Adrenal gland (tissue), 19 donors: Measurements from ENCODE around the gene RNF25. TPM values are rescaled to one million over a fixed set of nuclear protein-coding genes. Genes with fewer than 3 reads are reported as not detected.

ENCODE experiments used
- DNase-seq, 7 donors: peaks; one replicate each; pipeline ENCODE4 v3.0.0-alpha.2; 2019 to 2020
- H3K27ac ChIP-seq, 5 donors: fragments of 200-600 bp; sonication (generic) in 4 of 5; 1 replicate in 3 of 5; 2 replicates in 2 of 5; pipeline versions ENCODE4 v1.5.1 to v1.8.0; 2016 to 2020; ENCODE audit warnings: mild to moderate bottlenecking in 1 of 5
- H3K27me3 ChIP-seq: fragments of 200-600 bp; 2 replicates; pipeline ENCODE4 v1.8.0; 2021
- H3K36me3 ChIP-seq, 2 donors: fragments of 200-600 bp; replicated peaks in 1 of 2; 1 replicate in 1 of 2; 2 replicates in 1 of 2; pipeline versions ENCODE4 v1.5.1 to v1.8.0; 2018 to 2022
- H3K4me1 ChIP-seq, 2 donors: fragments of 200-600 bp; replicated peaks in 1 of 2; 1 replicate in 1 of 2; 2 replicates in 1 of 2; pipeline versions ENCODE4 v1.5.1 to v1.8.0; 2018 to 2021
- H3K4me3 ChIP-seq, 4 donors: fragments of 200-600 bp; sonication (generic) in 3 of 4; one replicate each; pipeline ENCODE4 v1.5.1; 2016 to 2018
- H3K9me3 ChIP-seq, 3 donors: fragments of 200-600 bp; sonication (generic) in 1 of 3; replicated peaks in 1 of 3; 1 replicate in 2 of 3; 2 replicates in 1 of 3; pipeline versions ENCODE4 v1.5.1 to v1.8.0; 2016 to 2021
- CTCF ChIP-seq, 6 experiments: fragments of 450-650 bp in 4 of 6; fragments of 200-600 bp in 2 of 6; sonication (generic) in 1 of 6; IDR thresholded peaks; 1 replicate in 5 of 6; 2 replicates in 1 of 6; pipeline versions ENCODE4 v1.5.1 to v1.8.0; 2016 to 2021; ENCODE audit warnings: antibody characterized with exemption in 6 of 6, mild to moderate bottlenecking in 2 of 6, moderate library complexity in 1 of 6
- POLR2A ChIP-seq, 2 donors: fragments of 450-650 bp; IDR thresholded peaks; one replicate each; pipeline ENCODE4 v1.6.1; 2017; ENCODE audit warnings: antibody characterized with exemption in 2 of 2, mild to moderate bottlenecking in 2 of 2, moderate library complexity in 1 of 2
- WGBS, 4 donors: extraction: QIAGEN DNeasy Blood & Tissue Kit in 2 of 4; methylation state at CpG; one replicate each; pipeline versions ENCODE4 v1.1.5 to v1.1.7; 2013 to 2017; 5-methylcytosine and 5-hydroxymethylcytosine counted together
- intact Hi-C, 2 donors: fragments of 100-400 bp; cut with DNase I; formaldehyde crosslinking; loops; one replicate each; pipeline versions ENCODE4 v1.14.1 to v1.15.0; 2022 to 2023
- long read RNA-seq, 10 donors: library from polyadenylated mRNA in 3 of 10; unstranded in 2 of 10; stranded (forward) in 1 of 10; transcript quantifications; one replicate each; pipeline ENCODE4 v2.0.0 and lab custom pipeline, GENCODE V29; 2021 to 2026
- polyA plus RNA-seq, 3 donors: library from polyadenylated mRNA; stranded (reverse); fragments of 200-250 nt in 2 of 3; fragments of 350-450 nt in 1 of 3; fragmentation: Illumina TruSeq in 1 of 3; extraction: RNeasy Lipid Tissue Mini Kit (QIAGEN cat#74804) in 1 of 3; gene quantifications; one replicate each; pipeline ENCODE4 v1.2.3, GENCODE V29; 2013 to 2014
- total RNA-seq, 9 donors: library from RNA; depleted of rRNA in 4 of 9; stranded (reverse); fragments of >200 nt in 4 of 9; fragments of 120-200 nt in 1 of 9; fragmentation: NEBNext Ultra II Directional in 1 of 9; extraction: Animal tissue kit (Norgen Biotek cat#: 25700) in 1 of 9; gene quantifications; one replicate each; pipeline versions ENCODE4 v1.1.0 to v1.2.4, GENCODE V29; 2013 to 2023
- donor health status: healthy with polysubstance abuse.
- donor health status: Bipolar disorder and iron deficiency.
- donor health status: DM: yes; HTN: yes; CAD: no.
- donor health status: DM: no; HTN: no; CAD: no.
- donor health status: DM: no; HTN: no; CAD: no.
- donor health status: DM: yes; HTN: yes; CAD: no.

Gene RNF25
- total RNA-seq (10 to 100 TPM; 19.7 to 45.6 (median 24.7) TPM), polyA plus RNA-seq (10 to 100 TPM; 49.1 to 70.4 (median 58.4) TPM)
- long read RNA-seq, donor 1, transcript RNF25-201 (10 exons, 1,914 nt), result major isoform, 7 of 32 reads
- long read RNA-seq, donor 1, partial matches to known transcripts, result 24 of 32 reads
- long read RNA-seq, donor 1, other reads (novel, unspliced or antisense), result 0 of 32 reads
- long read RNA-seq, donor 2, partial matches to known transcripts, result 13 of 16 reads
- long read RNA-seq, donor 2, other reads (novel, unspliced or antisense), result 0 of 16 reads
- long read RNA-seq, donor 3, transcript RNF25-201 (10 exons, 1,914 nt), result major isoform, 5 of 6 reads
- long read RNA-seq, donor 3, partial matches to known transcripts, result 0 of 6 reads
- long read RNA-seq, donor 3, other reads (novel, unspliced or antisense), result 0 of 6 reads
- long read RNA-seq, donor 4, transcript RNF25-201 (10 exons, 1,914 nt), result major isoform, 21 of 27 reads
- long read RNA-seq, donor 4, partial matches to known transcripts, result 4 of 27 reads
- long read RNA-seq, donor 4, other reads (novel, unspliced or antisense), result 2 of 27 reads
- long read RNA-seq, donor 5, transcript RNF25-201 (10 exons, 1,914 nt), result major isoform, 32 of 41 reads
- long read RNA-seq, donor 5, partial matches to known transcripts, result 1 of 41 reads
- long read RNA-seq, donor 5, other reads (novel, unspliced or antisense), result 5 of 41 reads
- long read RNA-seq, donor 6, transcript RNF25-201 (10 exons, 1,914 nt), result major isoform, 7 of 9 reads
- long read RNA-seq, donor 6, partial matches to known transcripts, result 0 of 9 reads
- long read RNA-seq, donor 6, other reads (novel, unspliced or antisense), result 1 of 9 reads
- long read RNA-seq, donor 7, partial matches to known transcripts, result 0 of 2 reads
- long read RNA-seq, donor 7, other reads (novel, unspliced or antisense), result 0 of 2 reads
- long read RNA-seq, donor 8, transcript RNF25-201 (10 exons, 1,914 nt), result major isoform, 10 of 38 reads
- long read RNA-seq, donor 8, partial matches to known transcripts, result 27 of 38 reads
- long read RNA-seq, donor 8, other reads (novel, unspliced or antisense), result 0 of 38 reads
- long read RNA-seq, donor 9, transcript RNF25-201 (10 exons, 1,914 nt), result major isoform, 7 of 8 reads
- long read RNA-seq, donor 9, partial matches to known transcripts, result 0 of 8 reads
- long read RNA-seq, donor 9, other reads (novel, unspliced or antisense), result 0 of 8 reads
- long read RNA-seq, donor 10, transcript RNF25-201 (10 exons, 1,914 nt), result major isoform, 11 of 22 reads
- long read RNA-seq, donor 10, partial matches to known transcripts, result 11 of 22 reads
- long read RNA-seq, donor 10, other reads (novel, unspliced or antisense), result 0 of 22 reads

- intact Hi-C loops, result no loop called here
- Histone ChIP-seq H3K9me3 (no peaks in the 10 kb centered on the region), H3K4me1 (peaks cover 11 to 17% of the 10 kb centered on the region in 2 donors), H3K27ac (peak within 1 kb of the TSS in 3 of 5 donors; percentile 26 to 74 (median 66)), H3K4me3 (peak within 1 kb of the TSS; percentile 50 to 80 (median 66)), H3K27me3 (no peaks in the 10 kb centered on the region), H3K36me3 (peaks cover 0 to 32% of the 10 kb centered on the region in 2 donors)
- TF ChIP-seq POLR2A (IDR thresholded peaks at IDR 0.05) (peak; percentile 37 to 62), CTCF (IDR thresholded peaks at IDR 0.05) (no peak)
- peak; percentile 80 to 93 (median 88) for DNase-seq
- WGBS, 4 donors, result 0 to 1% (median 0%) methylated on average over 36 to 49 of the region's 49 CpGs
Measured at GRCh38 chr2:218671654-218672566, at the start of gene RNF25, which contains the start of gene STK36. TSS of gene RNF25 (minus strand) at chr2:218672002. CDS start at chr2:218671970, 32 bp downstream. TSS of gene STK36 (plus strand) at chr2:218672086. CDS start at chr2:218672830, 744 bp downstream.

- Histone ChIP-seq H3K9me3 (peaks cover 0 to 10% (median 0%) of the 10 kb centered on the region in 3 donors), H3K27me3 (no peaks in the 10 kb centered on the region), H3K4me1 (peaks cover 12 to 39% of the 10 kb centered on the region in 2 donors), H3K36me3 (no peaks in the 10 kb centered on the region), H3K4me3 (no peak overlapping the region), H3K27ac (no peak overlapping the region)
- intact Hi-C loops, result no loop called here
- TF ChIP-seq POLR2A (IDR thresholded peaks at IDR 0.05) (no peak), CTCF (IDR thresholded peaks at IDR 0.05) (no peak)
- DNase-seq, result no peak
Measured at GRCh38 chr2:218721488-218721887, 49.7 kb upstream of the RNF25 start.

- WGBS, 4 donors, result 91 to 97% (median 94%) methylated on average over 19 of the region's 19 CpGs
- H3K9me3 ChIP-seq, result no peaks in the 10 kb centered on the region
- H3K4me3 ChIP-seq, result no peak overlapping the region
- intact Hi-C loops, result no loop called here
- H3K27me3 ChIP-seq, result no peaks in the 10 kb centered on the region
- H3K4me1 ChIP-seq, result peaks cover 16 to 48% of the 10 kb centered on the region in 2 donors
- DNase-seq, result no peak
- TF ChIP-seq CTCF (IDR thresholded peaks at IDR 0.05), result no peak
- H3K27ac ChIP-seq, result no peak overlapping the region
- no peaks in the 10 kb centered on the region for H3K36me3 ChIP-seq
Measured at GRCh38 chr2:218720048-218721041, 48.5 kb upstream of the RNF25 start.
